Neural progenitor cell (in vitro differentiated cells): ENCODE data around the gene CGB2.
"Not testable (repeated sequence)": the region's sequence is repeated elsewhere in the genome, so short reads cannot be mapped to it uniquely, and the experiment has no call there.

ENCODE experiments used
- CTCF ChIP-seq: fragments of 200-600 bp; sonication (generic); IDR thresholded peaks from 2 replicates; pipeline ENCODE4 v1.5.1; 2017; ENCODE audit warnings: antibody characterized with exemption, mild to moderate bottlenecking
- EZH2 ChIP-seq: fragments of 200-600 bp; sonication (generic); IDR thresholded peaks from 2 replicates; pipeline ENCODE4 v1.6.1; 2017; ENCODE audit warnings: antibody characterized with exemption, mild to moderate bottlenecking, moderate library complexity
- EZH2phosphoT487 ChIP-seq: fragments of 200-600 bp; sonication (generic); IDR thresholded peaks from 2 replicates; pipeline ENCODE4 v1.6.1; 2017; ENCODE audit warnings: antibody characterized with exemption

DNA sequence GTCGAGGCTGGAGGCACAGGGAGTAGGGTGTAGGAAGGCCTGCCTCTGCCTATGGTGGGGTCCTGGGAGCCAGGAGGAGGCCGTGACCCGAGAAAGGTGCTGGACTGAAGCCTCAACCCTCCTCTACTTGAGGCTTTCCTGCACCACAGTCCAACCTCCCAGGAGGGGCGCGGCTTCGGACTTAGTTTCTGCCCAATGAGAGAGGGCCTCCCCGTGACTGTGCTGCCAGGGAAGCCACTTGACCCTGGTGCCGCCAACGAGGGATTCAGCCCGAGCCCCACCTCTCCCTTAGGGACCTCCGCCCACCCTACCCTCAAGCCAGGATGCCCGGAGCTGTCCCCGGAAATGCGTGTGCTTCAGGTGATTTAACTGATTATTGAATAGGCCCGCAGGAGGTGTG is 7.5 kb upstream of the CGB2 start, which contains the start of gene CGB3:
- TF ChIP-seq CTCF, EZH2, EZH2phosphoT487: not testable (repeated sequence)
